Prostate gland (tissue), 2 donors: ENCODE data around the gene PARG.
"Not testable (repeated sequence)": the region's sequence is repeated elsewhere in the genome, so short reads cannot be mapped to it uniquely, and the experiment has no call there.

Experiments used
- CTCF ChIP-seq, 4 experiments: fragments of 200-600 bp in 2 of 4; fragments of 450-650 bp in 2 of 4; sonication (generic) in 2 of 4; IDR thresholded peaks; 1 replicate in 3 of 4; 2 replicates in 1 of 4; pipeline ENCODE4 v1.5.1; 2016 to 2019; ENCODE audit warnings: antibody characterized with exemption in 4 of 4, mild to moderate bottlenecking in 2 of 4, moderate library complexity in 2 of 4
- POLR2A ChIP-seq: fragments of 450-650 bp; IDR thresholded peaks from one replicate; pipeline ENCODE4 v1.6.1; 2016; ENCODE audit warnings: antibody characterized with exemption, mild to moderate bottlenecking
- POLR2AphosphoS5 ChIP-seq: sonication (generic); formaldehyde crosslinking; IDR thresholded peaks from one replicate; pipeline ENCODE4 v1.6.1; 2017; ENCODE audit warnings: antibody characterized with exemption

- TF ChIP-seq POLR2AphosphoS5; CTCF (IDR thresholded peaks at IDR 0.05); POLR2A: not testable (repeated sequence)
Measured at GRCh38 chr10:49771046-49771445, 170.8 kb downstream of the PARG start.
